GM12878 (cell line): ENCODE measurements around the gene CATSPERZ. TPM values are rescaled to one million over a fixed set of nuclear protein-coding genes. Genes with fewer than 3 reads are reported as not detected.
A peak's percentile ranks its signal among the peaks of the same experiment; 100 is the strongest.

Experiments
- ATF7 ChIP-seq: fragments of 450-650 bp; IDR thresholded peaks from 2 replicates; pipeline ENCODE4 v1.6.1; 2016; ENCODE audit warnings: low read depth, mild to moderate bottlenecking
- CEBPB ChIP-seq, 2 experiments: fragments of 150-350 bp in 1 of 2; IDR thresholded peaks; 2 replicates each; pipeline ENCODE4 v1.6.1; 2012 to 2014; ENCODE audit warnings: low read depth in 2 of 2, low read length in 2 of 2, borderline replicate concordance in 1 of 2, inconsistent platforms in 1 of 2
- EGR1 ChIP-seq, 2 experiments: IDR thresholded peaks; 1 replicate in 1 of 2; 2 replicates in 1 of 2; pipeline ENCODE4 v1.6.1; 2011 to 2012; ENCODE audit warnings: low read depth in 2 of 2, low read length in 2 of 2, borderline replicate concordance in 1 of 2, mild to moderate bottlenecking in 1 of 2, moderate library complexity in 1 of 2
- ESRRA ChIP-seq: IDR thresholded peaks from 2 replicates; pipeline ENCODE4 v1.6.1; 2012; ENCODE audit warnings: mild to moderate bottlenecking, low read length, improper control_type of control experiment
- IKZF1 ChIP-seq: fragments of 450-650 bp; conservative IDR thresholded peaks from 2 replicates; pipeline ENCODE4 v1.6.1; 2017; ENCODE audit warnings: antibody characterized with exemption, mild to moderate bottlenecking
- KDM1A ChIP-seq: fragments of 200-600 bp; sonication (generic); IDR thresholded peaks from 2 replicates; pipeline ENCODE4 v1.6.1; 2016; ENCODE audit warnings: borderline replicate concordance
- PAX8 ChIP-seq: fragments of 450-650 bp; IDR thresholded peaks from 2 replicates; pipeline ENCODE4 v1.6.1; 2017; ENCODE audit warnings: mild to moderate bottlenecking, moderate library complexity
- RAD21 ChIP-seq: IDR thresholded peaks from 2 replicates; pipeline ENCODE4 v1.6.1; 2011; ENCODE audit warnings: mild to moderate bottlenecking, low read depth, low read length, moderate library complexity; ENCODE audit not compliant: insufficient read depth
- RUNX3 ChIP-seq: IDR thresholded peaks from 2 replicates; pipeline ENCODE4 v1.6.1; 2012; ENCODE audit warnings: low read length, inconsistent platforms
- TARDBP ChIP-seq: IDR thresholded peaks from 2 replicates; pipeline ENCODE4 v1.6.1; 2016; ENCODE audit warnings: borderline replicate concordance
- polyA plus RNA-seq, 11 experiments: library from polyadenylated mRNA; depleted of rRNA in 4 of 11; unstranded in 6 of 11; stranded (reverse) in 5 of 11; fragments of >200 nt; fragmentation: Nextera tagmentation in 4 of 11; fragmentation: Illumina TruSeq in 1 of 11; extraction: Ambion mirVana in 4 of 11; extraction: Trizol in 1 of 11; gene quantifications; 1 replicate in 1 of 11; 2 replicates in 10 of 11; pipeline versions ENCODE4 v1.2.1 to v1.2.3, GENCODE V29; 2011 to 2016; ENCODE audit warnings: inconsistent platforms in 2 of 11, missing spikeins in 2 of 11, low read depth in 1 of 11
- total RNA-seq, 4 experiments: library from RNA; depleted of rRNA in 3 of 4; stranded (reverse); fragments of >200 nt in 3 of 4; fragmentation: Illumina TruSeq in 1 of 4; extraction: Trizol in 1 of 4; gene quantifications; 2 replicates each; pipeline versions ENCODE4 v1.2.1 to v1.2.3, GENCODE V29; 2013 to 2021
- TF ChIP-seq, protein P1 (sequence below): fragments of 450-650 bp; IDR thresholded peaks from 2 replicates; pipeline ENCODE4 v1.6.1; 2017; ENCODE audit warnings: low read depth, mild to moderate bottlenecking, moderate library complexity
- TF ChIP-seq, protein P2 (sequence below): IDR thresholded peaks from 2 replicates; pipeline ENCODE4 v1.6.1; 2012; ENCODE audit warnings: low read depth, low read length, improper control_type of control experiment
- TF ChIP-seq, protein P3 (sequence below), 3 experiments: IDR thresholded peaks in 2 of 3; conservative IDR thresholded peaks in 1 of 3; 2 replicates each; pipeline ENCODE4 v1.5.1; 2011; ENCODE audit warnings: low read depth in 3 of 3, low read length in 3 of 3, mild to moderate bottlenecking in 3 of 3, control low read depth in 2 of 3, moderate library complexity in 2 of 3, inconsistent platforms in 1 of 3, mixed read lengths in 1 of 3; ENCODE audit not compliant: control insufficient read depth in 2 of 3, insufficient read depth in 1 of 3; ENCODE audit errors: extremely low read depth in 1 of 3
- TF ChIP-seq, protein P4 (sequence below): IDR thresholded peaks from 2 replicates; pipeline ENCODE4 v1.6.1; 2012; ENCODE audit warnings: improper control_type of control experiment, low read depth, low read length; ENCODE audit not compliant: insufficient replicate concordance
- TF ChIP-seq, protein P5 (sequence below): fragments of 450-650 bp; IDR thresholded peaks from 2 replicates; pipeline ENCODE4 v1.6.1; 2014; ENCODE audit warnings: mild to moderate bottlenecking

Gene CATSPERZ
- total and polyA plus RNA-seq, 10 of the 15 experiments (the other 5 are each of a cell fraction or from before 2014, with no cell fraction given): 0.12 to 0.31 TPM; not detected in 8

DNA sequence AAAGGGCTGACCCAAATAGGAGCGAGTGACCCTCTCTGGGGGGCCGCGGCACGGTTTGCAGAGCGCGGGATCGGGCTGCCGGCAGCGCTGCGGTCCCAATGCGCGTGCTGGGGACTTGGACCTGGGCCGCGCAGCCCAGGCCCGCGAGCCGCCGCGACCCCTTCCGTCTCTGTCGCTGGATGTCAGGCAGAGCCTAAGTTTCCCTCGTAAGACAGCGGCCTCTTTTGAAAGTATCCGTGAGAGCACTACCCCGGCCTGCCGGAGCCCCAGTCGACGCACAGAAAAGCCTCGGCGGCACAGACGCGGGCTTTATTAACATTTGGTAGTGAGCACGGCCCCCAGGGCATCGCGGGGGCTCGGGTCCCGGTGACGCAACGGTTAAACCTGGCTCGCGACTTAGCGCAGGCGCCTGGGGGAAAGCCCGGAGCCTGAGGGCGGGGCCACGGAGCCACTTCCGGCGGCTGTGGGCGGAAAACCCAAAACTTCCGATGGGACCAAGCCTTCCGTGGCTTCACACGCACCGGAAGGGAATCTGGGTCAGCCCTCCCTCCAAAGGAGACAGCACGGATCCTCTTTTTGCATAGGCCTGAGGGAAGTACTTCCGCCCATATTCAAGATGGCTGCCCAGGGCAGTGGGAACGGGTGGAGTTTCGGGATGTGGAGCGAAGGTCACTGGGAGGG is 30.5 kb upstream of the CATSPERZ start (continued):
- TF ChIP-seq, protein P1, sequence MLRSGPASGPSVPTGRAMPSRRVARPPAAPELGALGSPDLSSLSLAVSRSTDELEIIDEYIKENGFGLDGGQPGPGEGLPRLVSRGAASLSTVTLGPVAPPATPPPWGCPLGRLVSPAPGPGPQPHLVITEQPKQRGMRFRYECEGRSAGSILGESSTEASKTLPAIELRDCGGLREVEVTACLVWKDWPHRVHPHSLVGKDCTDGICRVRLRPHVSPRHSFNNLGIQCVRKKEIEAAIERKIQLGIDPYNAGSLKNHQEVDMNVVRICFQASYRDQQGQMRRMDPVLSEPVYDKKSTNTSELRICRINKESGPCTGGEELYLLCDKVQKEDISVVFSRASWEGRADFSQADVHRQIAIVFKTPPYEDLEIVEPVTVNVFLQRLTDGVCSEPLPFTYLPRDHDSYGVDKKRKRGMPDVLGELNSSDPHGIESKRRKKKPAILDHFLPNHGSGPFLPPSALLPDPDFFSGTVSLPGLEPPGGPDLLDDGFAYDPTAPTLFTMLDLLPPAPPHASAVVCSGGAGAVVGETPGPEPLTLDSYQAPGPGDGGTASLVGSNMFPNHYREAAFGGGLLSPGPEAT: peak; percentile 99
- TF ChIP-seq TARDBP (peak; percentile 86), CEBPB (IDR thresholded peaks at IDR 0.05; ENCODE audit: borderline replicate concordance in 1 of 2, low read depth in 2 of 2, low read length in 2 of 2) (peak in 1 of 2 experiments; percentile 48; a peak in 1 of 4 replicates), ESRRA (no peak; the same call in 1 of the 2 replicates), IKZF1 (peak; percentile 100), KDM1A (no peak), RUNX3 (peak; percentile 83), ATF7 (peak; percentile 83), PAX8 (no peak), RAD21 (no peak), EGR1 (IDR thresholded peaks at IDR 0.05; ENCODE audit: borderline replicate concordance in 1 of 2, low read depth in 2 of 2, low read length in 2 of 2) (peak; percentile 10 to 30; a peak in 2 of 3 replicates)
- TF ChIP-seq, protein P2, sequence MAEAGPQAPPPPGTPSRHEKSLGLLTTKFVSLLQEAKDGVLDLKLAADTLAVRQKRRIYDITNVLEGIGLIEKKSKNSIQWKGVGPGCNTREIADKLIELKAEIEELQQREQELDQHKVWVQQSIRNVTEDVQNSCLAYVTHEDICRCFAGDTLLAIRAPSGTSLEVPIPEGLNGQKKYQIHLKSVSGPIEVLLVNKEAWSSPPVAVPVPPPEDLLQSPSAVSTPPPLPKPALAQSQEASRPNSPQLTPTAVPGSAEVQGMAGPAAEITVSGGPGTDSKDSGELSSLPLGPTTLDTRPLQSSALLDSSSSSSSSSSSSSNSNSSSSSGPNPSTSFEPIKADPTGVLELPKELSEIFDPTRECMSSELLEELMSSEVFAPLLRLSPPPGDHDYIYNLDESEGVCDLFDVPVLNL: no peak
- TF ChIP-seq, protein P3, sequence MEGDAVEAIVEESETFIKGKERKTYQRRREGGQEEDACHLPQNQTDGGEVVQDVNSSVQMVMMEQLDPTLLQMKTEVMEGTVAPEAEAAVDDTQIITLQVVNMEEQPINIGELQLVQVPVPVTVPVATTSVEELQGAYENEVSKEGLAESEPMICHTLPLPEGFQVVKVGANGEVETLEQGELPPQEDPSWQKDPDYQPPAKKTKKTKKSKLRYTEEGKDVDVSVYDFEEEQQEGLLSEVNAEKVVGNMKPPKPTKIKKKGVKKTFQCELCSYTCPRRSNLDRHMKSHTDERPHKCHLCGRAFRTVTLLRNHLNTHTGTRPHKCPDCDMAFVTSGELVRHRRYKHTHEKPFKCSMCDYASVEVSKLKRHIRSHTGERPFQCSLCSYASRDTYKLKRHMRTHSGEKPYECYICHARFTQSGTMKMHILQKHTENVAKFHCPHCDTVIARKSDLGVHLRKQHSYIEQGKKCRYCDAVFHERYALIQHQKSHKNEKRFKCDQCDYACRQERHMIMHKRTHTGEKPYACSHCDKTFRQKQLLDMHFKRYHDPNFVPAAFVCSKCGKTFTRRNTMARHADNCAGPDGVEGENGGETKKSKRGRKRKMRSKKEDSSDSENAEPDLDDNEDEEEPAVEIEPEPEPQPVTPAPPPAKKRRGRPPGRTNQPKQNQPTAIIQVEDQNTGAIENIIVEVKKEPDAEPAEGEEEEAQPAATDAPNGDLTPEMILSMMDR (IDR thresholded peaks at IDR 0.05 in 2 of 3, conservative IDR thresholded peaks at IDR 0.05 in 1 of 3; ENCODE audit: control insufficient read depth in 2 of 3, extremely low read depth in 1 of 3, insufficient read depth in 1 of 3, low read depth in 3 of 3, low read length in 3 of 3): peak in 1 of 3 experiments; percentile 32; a peak in 2 of 6 replicates
- TF ChIP-seq, protein P4, sequence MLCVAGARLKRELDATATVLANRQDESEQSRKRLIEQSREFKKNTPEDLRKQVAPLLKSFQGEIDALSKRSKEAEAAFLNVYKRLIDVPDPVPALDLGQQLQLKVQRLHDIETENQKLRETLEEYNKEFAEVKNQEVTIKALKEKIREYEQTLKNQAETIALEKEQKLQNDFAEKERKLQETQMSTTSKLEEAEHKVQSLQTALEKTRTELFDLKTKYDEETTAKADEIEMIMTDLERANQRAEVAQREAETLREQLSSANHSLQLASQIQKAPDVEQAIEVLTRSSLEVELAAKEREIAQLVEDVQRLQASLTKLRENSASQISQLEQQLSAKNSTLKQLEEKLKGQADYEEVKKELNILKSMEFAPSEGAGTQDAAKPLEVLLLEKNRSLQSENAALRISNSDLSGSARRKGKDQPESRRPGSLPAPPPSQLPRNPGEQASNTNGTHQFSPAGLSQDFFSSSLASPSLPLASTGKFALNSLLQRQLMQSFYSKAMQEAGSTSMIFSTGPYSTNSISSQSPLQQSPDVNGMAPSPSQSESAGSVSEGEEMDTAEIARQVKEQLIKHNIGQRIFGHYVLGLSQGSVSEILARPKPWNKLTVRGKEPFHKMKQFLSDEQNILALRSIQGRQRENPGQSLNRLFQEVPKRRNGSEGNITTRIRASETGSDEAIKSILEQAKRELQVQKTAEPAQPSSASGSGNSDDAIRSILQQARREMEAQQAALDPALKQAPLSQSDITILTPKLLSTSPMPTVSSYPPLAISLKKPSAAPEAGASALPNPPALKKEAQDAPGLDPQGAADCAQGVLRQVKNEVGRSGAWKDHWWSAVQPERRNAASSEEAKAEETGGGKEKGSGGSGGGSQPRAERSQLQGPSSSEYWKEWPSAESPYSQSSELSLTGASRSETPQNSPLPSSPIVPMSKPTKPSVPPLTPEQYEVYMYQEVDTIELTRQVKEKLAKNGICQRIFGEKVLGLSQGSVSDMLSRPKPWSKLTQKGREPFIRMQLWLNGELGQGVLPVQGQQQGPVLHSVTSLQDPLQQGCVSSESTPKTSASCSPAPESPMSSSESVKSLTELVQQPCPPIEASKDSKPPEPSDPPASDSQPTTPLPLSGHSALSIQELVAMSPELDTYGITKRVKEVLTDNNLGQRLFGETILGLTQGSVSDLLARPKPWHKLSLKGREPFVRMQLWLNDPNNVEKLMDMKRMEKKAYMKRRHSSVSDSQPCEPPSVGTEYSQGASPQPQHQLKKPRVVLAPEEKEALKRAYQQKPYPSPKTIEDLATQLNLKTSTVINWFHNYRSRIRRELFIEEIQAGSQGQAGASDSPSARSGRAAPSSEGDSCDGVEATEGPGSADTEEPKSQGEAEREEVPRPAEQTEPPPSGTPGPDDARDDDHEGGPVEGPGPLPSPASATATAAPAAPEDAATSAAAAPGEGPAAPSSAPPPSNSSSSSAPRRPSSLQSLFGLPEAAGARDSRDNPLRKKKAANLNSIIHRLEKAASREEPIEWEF: peak; percentile 51
- TF ChIP-seq, protein P5, sequence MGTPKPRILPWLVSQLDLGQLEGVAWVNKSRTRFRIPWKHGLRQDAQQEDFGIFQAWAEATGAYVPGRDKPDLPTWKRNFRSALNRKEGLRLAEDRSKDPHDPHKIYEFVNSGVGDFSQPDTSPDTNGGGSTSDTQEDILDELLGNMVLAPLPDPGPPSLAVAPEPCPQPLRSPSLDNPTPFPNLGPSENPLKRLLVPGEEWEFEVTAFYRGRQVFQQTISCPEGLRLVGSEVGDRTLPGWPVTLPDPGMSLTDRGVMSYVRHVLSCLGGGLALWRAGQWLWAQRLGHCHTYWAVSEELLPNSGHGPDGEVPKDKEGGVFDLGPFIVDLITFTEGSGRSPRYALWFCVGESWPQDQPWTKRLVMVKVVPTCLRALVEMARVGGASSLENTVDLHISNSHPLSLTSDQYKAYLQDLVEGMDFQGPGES: no peak
